Measurements from ENCODE around the gene EFCAB6.

GRCh38 chr22:43510281-43511070 lies 301.6 kb downstream of the EFCAB6 start:
- no peak for TF ChIP-seq CTCF (IDR thresholded peaks at IDR 0.05 in 8 of 11, conservative IDR thresholded peaks at IDR 0.05 in 3 of 11)
- no peak for TF ChIP-seq POLR2A (IDR thresholded peaks at IDR 0.05)
- TF ChIP-seq POLR2AphosphoS5 (IDR thresholded peaks at IDR 0.05), result no peak
